Coronary artery (tissue), 2 donors: ENCODE data around the gene OPCML.

Source experiments
- DNase-seq: peaks from one replicate; pipeline ENCODE4 v3.0.0-alpha.2; 2017; ENCODE audit warnings: low spot score
- H3K27ac ChIP-seq, 2 donors: fragments of 200-600 bp; sonication (generic); one replicate each; pipeline ENCODE4 v1.5.1; 2016 to 2019
- H3K4me3 ChIP-seq: fragments of 200-600 bp; sonication (generic); 2 replicates; pipeline ENCODE4 v1.5.1; 2016; ENCODE audit warnings: mild to moderate bottlenecking, moderate library complexity
- CTCF ChIP-seq: fragments of 200-600 bp; sonication (generic); IDR thresholded peaks from one replicate; pipeline ENCODE4 v1.5.1; 2019; ENCODE audit warnings: antibody characterized with exemption

The OPCML gene

GRCh38 chr11:132913295-132913694 is 619.0 kb downstream of the OPCML start:
- Histone ChIP-seq H3K4me3 (no peak overlapping the region), H3K27ac (no peak overlapping the region)
- DNase-seq = no peak
- no peak for TF ChIP-seq CTCF

GRCh38 chr11:132911186-132911585 is 621.1 kb downstream of the OPCML start:
- Histone ChIP-seq H3K4me3 (no peak overlapping the region), H3K27ac (no peak overlapping the region)
- DNase-seq = no peak
- TF ChIP-seq CTCF = no peak

- Histone ChIP-seq H3K27ac (no peak overlapping the region), H3K4me3 (no peak overlapping the region)
- DNase-seq = no peak
- TF ChIP-seq CTCF = no peak
Observed at GRCh38 chr11:132910011-132910760, 622.1 kb downstream of the OPCML start.

- TF ChIP-seq CTCF = no peak
- H3K4me3 ChIP-seq = no peak overlapping the region
- H3K27ac ChIP-seq = no peak overlapping the region
- no peak for DNase-seq
Observed at GRCh38 chr11:132909021-132909606, 623.2 kb downstream of the OPCML start.

GRCh38 chr11:132908414-132908810 is 623.9 kb downstream of the OPCML start:
- H3K4me3 ChIP-seq = no peak overlapping the region
- no peak overlapping the region for H3K27ac ChIP-seq
- no peak for DNase-seq
- no peak for TF ChIP-seq CTCF

- no peak for TF ChIP-seq CTCF
- no peak overlapping the region for H3K4me3 ChIP-seq
- no peak overlapping the region for H3K27ac ChIP-seq
- DNase-seq = no peak
Observed at GRCh38 chr11:132907651-132908413, 624.5 kb downstream of the OPCML start.
